GM21526 (cell line): ENCODE measurements around the gene HEATR5B.
"Not testable (repeated sequence)": the region's sequence is repeated elsewhere in the genome, so short reads cannot be mapped to it uniquely, and the experiment has no call there.

Source experiments
- ATAC-seq: cut with Tn5 transposase; IDR thresholded peaks from one replicate; pipeline ENCODE4 v1.9.1; 2021; ENCODE audit warnings: moderate library complexity; ENCODE audit not compliant: unreplicated experiment, low FRiP score

The HEATR5B gene

GRCh38 chr2:36993841-36994620 is 90.1 kb downstream of the HEATR5B start:
- no peak for ATAC-seq

GRCh38 chr2:36988008-36988407 is 96.2 kb downstream of the HEATR5B start:
- no peak for ATAC-seq

DNA sequence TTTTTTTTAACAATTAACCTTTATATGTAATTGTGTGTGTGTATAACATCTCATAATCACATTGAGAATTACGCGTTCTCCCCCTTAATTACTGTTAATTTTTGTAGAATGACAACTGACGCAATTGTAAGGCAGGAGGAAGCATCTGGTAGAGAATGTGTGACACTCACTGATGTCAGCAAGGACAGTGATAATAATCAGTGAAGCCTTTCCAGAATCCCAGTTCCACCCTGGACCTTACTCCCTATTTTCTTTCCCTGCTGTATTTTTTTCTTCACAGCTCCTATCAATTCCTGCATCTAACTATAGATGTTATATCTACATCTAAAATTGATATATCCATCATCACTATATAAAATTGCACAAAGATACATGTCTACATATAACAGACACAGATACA is 101.7 kb downstream of the HEATR5B start:
- no peak for ATAC-seq

DNA sequence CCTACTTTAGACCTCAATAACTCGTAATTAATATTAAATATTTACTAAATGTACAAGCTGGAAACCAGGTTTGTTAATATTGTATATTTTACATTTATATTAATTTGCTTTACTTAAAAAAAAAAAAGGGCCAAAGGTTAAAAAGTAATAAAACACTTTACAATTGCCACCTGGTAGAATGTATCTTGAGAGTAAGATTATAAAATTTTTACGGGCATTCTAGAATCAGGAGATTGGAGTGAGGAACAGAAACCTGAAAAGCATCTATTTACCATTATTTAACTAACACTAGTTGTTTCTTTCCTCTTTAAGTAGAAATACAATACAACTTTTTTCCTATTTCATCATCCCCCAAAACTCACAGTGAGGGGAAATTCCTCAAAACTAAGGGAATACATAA is 102.3 kb downstream of the HEATR5B start:
- ATAC-seq = no peak

GRCh38 chr2:36979007-36979406 is 105.2 kb downstream of the HEATR5B start:
- not testable (repeated sequence) for ATAC-seq

DNA sequence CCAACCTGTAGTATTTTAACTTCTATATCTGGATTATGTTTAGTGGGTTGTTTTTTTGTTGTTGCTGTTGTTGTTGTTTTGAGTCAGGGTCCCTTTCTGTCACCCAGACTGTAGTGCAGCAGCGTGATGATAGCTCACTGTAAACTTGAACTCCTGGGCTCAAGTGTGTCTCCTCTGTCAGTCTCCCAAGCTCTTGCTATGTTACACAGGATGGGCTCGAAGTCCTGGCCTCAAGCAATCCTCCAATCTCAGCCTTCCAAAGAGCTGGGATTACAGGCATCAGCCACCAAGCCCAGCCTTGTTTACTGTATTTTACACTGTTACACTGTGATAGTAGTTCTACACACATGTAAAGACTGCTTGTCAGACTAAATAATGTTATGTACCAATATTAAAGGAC is 108.1 kb downstream of the HEATR5B start:
- no peak for ATAC-seq

DNA sequence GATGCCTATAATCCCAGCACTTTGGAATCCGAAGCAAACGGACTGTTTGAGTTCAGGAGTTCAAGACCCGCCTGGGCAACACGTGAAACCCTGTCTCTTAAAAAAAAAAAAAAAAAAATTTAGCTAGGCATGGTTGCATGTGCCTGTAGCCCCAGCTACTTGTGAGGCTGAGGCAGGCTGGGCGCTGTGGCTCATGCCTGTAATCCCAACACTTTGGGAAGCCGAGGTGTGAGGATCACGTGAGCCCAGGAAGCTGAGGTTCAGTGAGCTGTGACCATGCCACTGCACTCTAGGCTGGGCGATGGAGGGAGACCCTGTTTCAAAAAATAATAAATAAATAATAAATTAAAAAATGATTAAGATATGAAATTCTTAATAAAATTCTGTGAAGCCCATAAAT is 108.9 kb downstream of the HEATR5B start:
- ATAC-seq = no peak

- ATAC-seq = no peak
These were observed 110.9 kb downstream of the HEATR5B start for GRCh38 chr2:36973320-36973719.

- ATAC-seq = no peak
These were observed 112.2 kb downstream of the HEATR5B start for GRCh38 chr2:36971990-36972389.

- no peak for ATAC-seq
These were observed 116.8 kb downstream of the HEATR5B start for GRCh38 chr2:36967236-36967876.

DNA sequence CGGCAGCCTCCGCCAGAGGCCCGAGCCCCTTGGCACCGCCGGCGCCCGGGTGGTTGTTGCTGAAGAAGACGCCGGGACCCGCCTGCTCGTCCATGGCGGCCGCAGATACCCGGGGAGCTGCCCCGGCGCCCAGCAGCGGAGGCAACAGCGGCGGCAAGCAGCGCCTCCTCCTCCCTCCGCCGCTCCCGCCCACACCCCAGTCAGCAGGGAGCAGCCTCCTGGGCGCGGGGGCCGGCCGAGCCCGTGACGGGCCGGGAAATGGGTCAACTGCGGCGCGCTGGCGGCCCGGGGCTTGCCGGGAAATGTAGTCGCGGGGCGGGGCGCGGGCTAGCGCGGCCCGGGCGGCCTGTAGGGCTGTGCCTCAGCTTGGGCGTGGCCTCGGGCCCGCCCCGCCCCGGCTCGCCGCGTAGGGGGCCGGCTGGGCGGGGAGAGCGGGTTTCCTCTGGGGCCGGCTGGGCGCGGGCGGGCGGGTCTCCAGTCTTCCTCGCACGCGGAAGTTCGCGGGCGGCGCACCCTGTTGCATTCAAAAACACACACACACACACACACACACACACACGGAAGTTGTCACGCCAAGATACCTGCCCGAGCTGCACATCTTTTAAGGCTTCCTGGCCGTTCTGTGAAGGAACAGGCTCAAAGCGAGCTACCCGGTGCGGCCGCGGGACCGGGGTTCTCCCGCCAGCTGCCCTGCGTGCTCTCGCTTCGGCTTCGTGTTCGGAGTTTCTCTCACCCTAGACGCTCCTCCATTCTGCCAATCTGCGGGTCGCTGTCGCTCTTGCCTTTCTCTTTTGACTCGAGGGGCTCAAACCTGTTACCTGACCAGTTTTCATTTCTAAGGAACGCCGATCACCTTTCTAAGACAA is 117.6 kb downstream of the HEATR5B start, which contains the start of gene STRN:
STRN (minus strand) TSS at position 167 of the 866 bp plus-strand sequence; CDS start at position 94, 73 bp downstream.
- peak; percentile 94 for ATAC-seq

DNA sequence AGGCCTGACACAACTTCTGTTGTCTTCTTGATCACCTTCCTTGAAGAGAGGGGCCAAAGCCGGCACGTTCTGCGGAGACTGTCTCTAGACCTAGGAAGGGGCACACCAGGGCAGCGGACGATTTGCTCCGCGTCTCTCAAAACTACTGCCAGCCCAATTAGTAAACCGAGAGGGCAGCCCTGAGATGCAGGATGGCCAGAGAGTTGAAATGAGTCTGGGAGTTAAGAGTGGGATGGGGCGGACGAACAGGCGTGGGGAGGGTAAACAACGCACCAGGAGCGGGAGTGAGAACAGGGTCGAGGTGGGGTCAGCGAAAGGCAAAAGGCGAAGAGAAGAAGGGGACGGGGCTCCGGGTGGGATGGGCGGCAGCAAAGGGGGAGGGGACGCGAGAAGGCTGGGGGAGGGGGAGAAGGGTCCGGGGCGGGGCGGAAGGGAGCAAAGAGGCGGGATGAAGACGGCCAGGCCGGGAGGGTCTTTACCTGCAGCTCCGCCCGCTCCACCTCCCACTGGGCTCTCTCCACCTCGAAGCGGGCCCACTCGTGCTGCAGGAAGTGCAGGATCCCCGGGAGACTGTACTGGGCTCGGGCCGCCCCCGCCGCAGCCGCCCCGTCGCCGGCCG is 118.3 kb downstream of the HEATR5B start:
- peak; percentile 33 for ATAC-seq

DNA sequence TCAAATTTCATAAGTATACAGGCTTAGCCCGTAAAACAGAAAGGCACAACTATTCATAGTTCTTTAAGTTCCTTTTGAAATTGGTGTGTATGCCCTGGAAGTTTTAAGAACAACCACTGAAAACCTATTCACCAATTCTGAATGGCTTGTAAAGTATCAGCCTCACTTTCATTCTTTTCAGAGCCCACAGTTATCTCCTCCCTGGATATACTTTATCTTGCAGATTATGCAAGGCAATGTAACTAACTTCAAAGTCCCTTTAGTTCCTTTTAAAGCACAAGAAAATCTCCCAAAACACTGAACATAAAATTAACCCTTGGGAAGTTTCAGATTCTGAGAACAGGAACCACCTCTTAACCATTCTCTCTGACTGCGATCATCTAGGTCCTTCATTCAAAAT is 119.0 kb downstream of the HEATR5B start:
- no peak for ATAC-seq

- ATAC-seq = no peak
These were observed 119.6 kb downstream of the HEATR5B start for GRCh38 chr2:36964496-36965058.

- no peak for ATAC-seq
These were observed 120.4 kb downstream of the HEATR5B start for GRCh38 chr2:36963734-36964133.

GRCh38 chr2:36963106-36963505 is 121.1 kb downstream of the HEATR5B start:
- no peak for ATAC-seq

DNA sequence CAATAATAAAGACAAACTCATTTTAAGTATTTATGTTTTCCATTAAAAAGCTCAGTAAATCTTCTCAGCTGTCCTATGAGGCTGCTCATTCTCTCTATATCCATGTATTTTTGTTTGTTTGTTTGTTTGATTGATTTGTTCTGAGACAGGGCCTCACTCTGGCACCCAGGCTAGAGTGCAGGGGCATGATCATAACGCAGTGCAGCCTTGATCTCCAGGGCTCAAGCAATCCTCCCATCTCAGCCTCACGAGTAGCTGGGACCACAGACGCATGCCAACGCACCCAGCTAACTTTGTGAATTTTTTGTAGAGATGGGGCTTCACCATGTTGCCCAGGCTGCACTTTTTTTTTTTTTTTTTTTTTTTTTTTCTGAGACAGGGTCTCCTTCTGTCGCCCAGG is 123.4 kb downstream of the HEATR5B start:
- ATAC-seq = no peak

DNA sequence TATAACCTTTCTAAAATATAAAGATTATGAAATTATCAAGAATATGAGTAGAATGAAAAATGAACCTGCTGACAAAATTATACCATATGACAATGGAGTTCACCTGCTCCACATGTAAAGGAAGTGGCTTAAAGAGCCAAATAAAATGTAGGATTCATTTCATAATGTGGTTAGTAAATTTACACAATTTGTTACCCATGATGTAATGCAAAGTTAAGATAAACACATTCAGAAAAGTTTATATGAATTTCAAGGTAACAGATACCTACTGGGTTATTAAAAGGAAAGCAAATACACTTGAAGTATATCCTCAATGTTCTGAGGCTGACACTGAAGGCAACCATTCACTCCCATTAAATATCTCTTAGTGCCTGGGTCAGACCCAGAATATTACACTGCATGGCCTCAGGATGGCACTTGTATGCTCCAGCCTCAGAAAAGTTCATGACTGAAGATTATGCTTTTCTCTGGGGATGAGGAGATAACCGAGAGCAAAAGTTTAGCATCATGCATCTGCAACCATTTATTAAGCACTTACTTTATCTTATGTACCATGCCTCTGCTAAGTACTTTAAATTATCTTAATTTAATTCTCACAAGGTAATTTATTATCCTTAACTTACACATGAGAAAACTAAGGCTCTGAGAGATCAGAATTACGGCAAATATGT is 124.0 kb downstream of the HEATR5B start:
- ATAC-seq = no peak

GRCh38 chr2:36954977-36955607 is 129.1 kb downstream of the HEATR5B start:
- no peak for ATAC-seq
